GM19438 (cell line): ENCODE data around the gene SCP2.

Experiments used
- ATAC-seq: cut with Tn5 transposase; IDR thresholded peaks from one replicate; pipeline ENCODE4 v1.9.1; 2021; ENCODE audit warnings: low read depth; ENCODE audit not compliant: unreplicated experiment

SCP2 gene

DNA sequence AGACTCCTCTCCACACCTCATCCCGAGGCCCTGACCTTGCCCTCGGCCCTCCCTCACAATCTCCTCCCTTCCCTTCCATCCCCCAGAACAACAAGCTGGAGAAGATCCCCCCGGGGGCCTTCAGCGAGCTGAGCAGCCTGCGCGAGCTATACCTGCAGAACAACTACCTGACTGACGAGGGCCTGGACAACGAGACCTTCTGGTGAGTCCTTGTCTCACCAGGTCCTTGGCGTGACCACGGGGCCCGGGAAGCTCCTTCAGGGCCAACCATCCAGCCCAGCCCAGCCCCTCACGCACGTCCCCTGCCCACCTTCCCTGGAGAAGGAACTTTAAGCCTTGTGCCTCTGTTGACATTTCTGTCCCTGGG is 150.5 kb downstream of the SCP2 start:
- no peak for ATAC-seq

DNA sequence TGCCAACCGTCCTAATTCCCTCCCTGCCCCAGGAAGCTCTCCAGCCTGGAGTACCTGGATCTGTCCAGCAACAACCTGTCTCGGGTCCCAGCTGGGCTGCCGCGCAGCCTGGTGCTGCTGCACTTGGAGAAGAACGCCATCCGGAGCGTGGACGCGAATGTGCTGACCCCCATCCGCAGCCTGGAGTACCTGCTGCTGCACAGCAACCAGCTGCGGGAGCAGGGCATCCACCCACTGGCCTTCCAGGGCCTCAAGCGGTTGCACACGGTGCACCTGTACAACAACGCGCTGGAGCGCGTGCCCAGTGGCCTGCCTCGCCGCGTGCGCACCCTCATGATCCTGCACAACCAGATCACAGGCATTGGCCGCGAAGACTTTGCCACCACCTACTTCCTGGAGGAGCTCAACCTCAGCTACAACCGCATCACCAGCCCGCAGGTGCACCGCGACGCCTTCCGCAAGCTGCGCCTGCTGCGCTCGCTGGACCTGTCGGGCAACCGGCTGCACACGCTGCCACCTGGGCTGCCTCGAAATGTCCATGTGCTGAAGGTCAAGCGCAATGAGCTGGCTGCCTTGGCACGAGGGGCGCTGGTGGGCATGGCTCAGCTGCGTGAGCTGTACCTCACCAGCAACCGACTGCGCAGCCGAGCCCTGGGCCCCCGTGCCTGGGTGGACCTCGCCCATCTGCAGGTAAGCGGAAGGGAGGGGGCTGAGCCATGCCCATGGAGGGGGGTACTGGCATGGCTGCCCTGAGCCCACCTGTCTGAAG is 151.4 kb downstream of the SCP2 start:
- no peak for ATAC-seq

DNA sequence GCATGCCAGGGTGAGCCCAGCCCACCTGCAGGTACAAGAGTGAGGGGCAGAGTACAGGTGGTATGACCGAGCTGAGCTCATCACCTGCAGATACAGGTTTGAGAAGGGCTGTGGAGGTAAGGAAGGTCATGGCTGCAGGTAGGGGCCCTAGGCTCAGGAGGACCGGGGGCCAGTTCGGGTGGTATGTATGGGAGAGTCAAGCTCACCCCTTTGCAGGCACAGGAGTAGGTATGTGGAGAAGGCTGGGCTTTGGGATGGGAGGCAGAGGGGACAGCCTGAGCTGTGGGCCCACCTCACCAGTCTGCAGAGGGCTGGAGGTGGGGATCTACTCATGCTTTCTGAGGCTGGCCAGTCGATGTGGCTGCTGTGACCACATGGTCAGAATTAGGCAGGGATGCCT is 152.2 kb downstream of the SCP2 start:
- ATAC-seq: no peak

DNA sequence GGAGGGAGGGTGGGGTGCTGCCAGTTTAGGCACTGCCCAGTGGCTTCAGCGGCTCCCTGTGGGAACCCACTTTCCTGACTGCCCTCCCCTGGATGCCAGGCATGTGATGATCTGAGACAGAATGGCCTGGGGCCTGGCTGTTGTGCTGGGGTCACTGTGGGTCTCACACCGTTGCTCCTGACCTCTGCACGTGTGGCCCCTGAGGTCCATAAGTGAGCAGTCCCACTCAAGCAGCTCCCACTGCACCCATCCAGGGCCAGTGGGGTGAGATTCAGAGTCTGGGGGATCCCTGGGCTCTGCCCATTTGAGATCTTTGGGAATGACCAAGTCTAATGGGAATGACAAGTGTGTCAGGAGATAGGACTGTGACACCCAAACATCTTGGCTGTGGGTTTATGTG is 153.0 kb downstream of the SCP2 start:
- ATAC-seq: no peak

DNA sequence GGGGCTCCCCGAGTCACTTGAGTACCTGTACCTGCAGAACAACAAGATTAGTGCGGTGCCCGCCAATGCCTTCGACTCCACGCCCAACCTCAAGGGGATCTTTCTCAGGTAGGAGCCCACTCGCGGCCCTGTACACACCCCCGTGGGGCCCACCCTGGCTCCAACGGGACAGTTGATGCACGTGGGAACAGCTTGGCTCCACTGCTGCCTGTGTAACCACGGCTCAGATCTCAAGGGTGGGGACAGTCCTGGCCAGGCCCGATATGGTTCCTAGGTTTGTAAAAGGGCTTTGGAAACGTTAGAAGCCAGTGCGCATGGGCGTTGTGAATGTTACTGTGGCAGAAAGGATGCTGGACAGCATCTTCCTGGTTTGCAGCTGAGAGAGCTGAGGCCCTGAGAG is 153.7 kb downstream of the SCP2 start:
- ATAC-seq: no peak

DNA sequence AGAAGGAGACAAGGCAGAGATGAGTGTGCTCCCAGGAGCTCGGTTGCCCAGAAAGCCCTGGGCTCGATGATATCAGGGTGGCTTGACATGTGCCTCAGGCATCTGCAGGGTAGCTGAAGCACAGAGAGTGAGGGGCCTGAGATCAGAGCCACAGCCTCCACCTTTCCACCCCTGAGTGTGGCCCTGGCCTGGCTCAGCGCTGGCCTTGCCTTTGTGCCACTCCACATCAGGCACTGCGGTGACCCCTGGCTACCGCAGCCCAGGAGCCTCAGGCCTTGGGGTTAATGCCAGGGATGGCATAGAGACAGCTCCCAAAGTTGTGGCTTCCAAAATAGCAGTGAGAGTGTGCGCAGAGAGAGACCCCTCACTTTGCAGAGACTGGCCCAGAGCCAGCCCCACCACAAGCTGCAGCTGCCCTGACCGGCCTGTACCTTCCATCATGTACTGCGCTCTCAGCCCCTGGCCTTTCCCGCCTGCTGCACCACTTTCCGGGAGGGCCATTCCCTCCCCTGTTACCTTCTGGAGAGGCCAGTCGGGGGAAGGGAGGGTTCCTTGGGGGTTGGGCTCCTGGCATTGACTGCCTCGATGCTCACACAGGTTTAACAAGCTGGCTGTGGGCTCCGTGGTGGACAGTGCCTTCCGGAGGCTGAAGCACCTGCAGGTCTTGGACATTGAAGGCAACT is 154.4 kb downstream of the SCP2 start:
- no peak for ATAC-seq

DNA sequence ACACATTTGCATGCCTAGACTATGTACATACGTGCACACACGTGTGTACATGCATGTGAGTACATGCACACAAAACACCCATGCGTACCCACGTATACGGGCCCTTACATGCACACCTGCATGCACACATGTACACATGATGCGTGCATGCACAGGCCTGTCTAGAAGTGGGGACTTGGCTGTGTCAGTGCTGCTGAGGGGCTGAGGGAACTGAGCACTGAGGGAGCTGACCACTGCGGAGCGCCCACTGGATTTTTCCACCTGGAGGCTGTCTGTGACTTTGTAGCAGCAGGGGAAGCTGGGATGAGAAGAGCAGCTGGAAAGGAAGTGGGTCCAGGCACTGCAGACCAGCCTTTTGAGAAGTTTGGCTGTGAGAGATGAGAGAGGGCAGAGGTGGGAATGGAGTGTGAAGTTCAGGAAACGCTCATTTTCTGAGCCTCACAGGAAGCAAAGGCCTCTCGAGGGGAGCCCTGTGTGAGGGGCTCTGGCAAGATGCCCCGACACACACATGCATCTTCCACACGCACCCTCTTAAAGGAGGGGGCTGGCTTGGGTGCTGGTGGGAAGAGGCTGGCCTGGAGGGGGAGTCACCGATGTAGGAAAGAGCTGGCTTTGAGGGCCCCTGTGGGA is 155.9 kb downstream of the SCP2 start:
- ATAC-seq: no peak

DNA sequence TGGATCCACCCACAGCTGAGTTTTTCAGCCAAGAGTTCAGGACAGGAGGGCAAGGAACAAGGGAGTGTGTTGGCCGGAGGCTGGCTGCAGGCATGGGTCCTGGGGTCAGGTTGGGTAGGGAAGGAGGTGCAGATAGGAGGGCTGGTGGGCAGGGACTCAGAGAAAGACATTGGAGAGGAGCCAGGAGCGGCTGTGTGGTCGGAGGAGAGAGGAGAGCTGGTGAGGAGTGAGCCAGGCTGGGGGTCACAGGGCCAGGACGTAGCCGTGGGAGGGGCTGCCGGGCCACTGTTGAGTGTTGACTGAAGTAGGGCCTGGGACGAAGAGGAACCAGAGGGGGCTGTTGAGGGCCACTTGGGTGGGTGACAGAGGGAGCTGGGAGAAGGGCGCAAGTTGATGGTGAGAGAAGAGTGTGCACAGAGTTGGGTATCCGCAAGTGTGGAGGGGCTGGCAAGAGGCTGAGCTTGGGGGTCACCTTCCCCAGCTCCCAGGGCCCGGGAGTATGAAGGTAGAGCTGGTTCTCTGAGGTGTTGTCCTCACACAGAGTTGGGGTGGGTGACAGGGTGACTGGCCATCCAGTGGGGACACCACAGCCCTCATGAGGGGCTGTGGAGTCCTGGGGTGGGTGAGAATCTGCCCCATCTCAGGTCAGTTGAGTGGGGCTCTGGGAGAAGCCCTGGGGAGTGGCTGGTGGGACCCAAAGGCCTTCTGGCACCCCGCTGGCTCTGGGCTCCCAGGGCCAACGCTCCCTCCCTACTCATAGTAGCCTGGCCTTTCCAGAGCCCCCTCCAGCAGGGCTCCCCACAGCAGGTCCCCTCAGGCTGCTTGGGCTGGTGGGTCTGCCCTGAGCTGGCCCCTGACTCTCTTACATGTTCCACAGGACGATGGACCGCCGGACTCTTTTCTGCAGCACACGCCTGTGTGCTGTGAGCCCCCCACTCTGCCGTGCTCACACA is 156.8 kb downstream of the SCP2 start:
- no peak for ATAC-seq

DNA sequence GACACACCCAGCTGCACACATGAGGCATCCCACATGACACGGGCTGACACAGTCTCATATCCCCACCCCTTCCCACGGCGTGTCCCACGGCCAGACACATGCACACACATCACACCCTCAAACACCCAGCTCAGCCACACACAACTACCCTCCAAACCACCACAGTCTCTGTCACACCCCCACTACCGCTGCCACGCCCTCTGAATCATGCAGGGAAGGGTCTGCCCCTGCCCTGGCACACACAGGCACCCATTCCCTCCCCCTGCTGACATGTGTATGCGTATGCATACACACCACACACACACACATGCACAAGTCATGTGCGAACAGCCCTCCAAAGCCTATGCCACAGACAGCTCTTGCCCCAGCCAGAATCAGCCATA is 157.5 kb downstream of the SCP2 start:
- no peak for ATAC-seq

DNA sequence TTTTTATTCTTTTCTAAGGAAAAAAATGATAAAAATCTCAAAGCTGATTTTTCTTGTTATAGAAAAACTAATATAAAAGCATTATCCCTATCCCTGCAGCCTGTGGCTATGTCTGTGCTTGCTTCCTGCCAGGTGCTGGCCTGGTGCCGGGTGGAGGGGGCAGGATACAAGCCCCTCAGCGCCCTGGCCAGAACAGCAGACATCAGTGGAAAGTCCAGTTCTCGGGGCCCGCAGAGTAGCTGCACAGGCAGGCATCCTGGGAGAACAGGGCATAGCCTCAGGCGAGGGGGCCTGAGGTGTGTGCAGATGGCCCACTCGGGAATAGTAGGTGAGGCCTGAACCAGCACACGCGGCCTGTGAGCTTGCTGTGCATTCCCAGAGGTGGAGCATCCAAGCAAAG is 158.3 kb downstream of the SCP2 start:
- ATAC-seq: no peak

DNA sequence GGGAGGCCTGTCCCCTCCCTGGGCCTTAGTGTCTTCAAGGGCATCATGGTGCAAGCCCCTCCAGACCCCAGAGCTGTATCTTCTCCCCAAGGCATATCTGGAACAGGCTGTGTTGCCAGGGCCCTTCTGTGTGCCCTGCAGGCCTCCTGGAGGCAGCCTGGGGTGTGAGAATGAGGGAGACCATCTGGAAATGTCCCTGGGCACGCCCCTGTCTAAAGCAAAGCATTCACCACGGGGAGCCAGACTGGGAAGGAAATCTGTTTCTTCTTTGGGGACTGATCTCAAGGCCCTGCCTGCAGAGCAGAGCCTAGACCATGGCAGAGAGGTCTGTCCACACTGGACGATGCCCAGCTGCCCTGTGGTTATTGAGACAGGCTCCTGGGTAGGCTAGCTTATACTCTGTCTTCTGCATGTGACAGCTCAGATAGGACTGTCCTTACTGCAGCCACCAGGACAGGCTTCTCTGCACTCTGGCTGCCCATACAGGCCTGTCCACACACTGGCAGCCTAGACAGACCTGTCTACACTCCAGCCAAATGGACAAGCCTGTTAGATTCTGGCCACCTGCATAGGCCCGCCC is 159.5 kb downstream of the SCP2 start:
- no peak for ATAC-seq

DNA sequence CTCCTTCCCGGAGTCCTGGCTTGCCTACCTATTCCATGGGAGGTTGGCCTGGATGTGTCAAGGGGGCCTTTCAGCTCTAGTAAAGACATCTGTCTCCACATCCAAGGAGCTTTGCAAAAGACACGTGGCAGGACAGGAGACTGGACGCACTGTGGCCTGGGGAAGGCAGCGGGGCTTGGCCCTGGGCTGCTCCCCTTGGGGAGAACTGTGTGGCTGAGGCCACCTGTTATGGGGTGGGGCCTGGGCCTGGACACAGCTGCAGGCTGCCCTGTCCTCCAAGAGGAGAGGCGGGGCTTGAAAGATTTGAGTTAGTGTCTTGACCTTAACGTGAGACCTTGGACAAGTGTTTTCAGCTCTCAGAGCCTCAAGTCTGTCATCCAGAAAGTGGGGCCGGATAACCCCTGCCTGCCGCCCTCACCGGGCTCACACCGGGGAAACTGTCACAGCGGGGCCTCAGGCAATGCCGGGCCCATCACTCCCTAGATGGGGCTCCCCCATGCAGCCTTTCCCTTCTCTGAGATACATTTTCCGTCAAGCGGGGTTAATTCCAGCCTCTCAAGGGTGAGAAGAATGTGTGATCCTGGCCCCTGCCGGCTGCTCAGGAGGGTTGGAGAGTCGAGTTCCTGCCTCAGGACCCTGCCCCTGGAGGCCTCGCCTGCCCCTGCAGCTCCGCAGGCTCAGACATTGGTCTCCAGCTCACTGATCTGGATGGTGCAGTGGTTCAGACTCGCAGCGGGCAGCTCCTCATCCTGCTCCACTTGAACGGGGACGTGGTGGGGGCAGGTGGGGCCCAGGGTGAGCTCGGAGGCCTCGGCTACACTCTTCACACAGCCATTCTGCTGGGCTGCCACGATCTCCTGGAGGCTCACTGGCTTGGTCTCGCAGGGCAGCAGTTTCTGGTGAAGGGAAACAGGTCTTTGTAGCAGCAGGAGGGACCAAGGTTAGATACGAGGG is 160.5 kb downstream of the SCP2 start:
- no peak for ATAC-seq

DNA sequence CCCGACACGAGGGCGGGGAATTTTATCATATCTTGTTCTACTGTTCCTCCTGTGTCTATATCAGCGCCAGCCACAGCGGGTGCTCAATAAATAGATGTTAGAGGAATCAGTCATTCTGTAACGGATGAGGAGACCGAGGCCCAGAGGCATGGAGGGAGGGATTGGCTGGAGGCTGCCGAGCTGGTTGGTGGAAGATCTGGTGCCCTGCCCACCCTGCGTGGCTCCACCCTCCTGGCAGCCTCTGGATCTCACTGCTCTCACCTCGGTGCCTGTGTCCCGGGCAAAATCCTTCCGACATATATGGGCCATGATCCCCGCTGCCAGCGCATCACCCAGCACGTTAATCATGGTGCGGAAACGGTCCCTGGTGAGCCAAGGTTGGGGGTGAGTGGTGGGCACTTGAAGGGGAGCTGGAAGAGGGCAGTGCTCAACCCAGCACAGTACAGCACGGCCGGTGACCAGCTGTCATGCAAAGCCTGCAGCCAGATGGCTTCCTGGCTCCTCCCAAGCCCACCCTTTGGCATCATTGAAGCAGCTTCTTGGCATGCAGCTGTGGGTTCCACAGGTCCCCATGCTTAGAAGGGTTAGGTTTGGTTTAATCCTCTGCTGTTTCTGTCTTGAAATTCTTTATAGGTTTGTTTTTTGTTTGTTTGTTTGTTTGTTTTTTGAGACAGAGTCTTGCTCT is 161.7 kb downstream of the SCP2 start:
- ATAC-seq: no peak

DNA sequence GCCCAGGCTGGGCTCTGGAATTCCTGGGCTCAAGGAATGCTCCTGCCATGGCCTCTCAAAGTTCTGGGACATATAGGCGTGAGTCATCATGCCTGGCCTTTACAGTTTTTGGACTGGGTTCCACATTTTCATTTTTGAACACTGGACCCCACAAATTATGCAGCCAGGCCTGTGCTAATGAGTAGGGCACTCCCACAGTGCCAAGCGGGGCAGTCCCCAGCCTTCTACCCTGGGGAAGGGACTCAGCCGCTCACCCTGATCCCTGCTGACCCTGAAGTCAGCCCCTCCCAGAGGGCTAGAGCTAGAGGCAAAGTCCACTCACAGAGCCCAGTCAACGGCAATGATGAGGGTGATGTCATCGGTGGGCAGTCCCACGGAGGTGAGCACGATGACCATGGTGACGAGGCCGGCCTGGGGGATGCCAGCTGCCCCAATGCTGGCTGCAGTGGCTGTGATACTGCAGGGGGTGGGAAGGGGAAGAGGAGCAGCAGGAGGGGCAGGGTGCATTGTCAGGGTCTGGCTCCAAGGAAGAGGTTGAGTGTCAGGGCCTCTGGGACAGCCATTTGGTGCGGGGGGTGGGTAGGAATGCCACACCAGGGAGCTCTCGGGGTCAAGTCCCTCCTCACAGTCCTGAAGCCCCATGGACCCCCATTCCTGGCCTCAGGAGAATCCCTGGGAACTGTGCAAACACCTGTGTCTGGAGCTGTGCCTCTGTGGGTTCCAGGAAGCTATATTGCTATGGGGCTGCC is 162.6 kb downstream of the SCP2 start:
- no peak for ATAC-seq

DNA sequence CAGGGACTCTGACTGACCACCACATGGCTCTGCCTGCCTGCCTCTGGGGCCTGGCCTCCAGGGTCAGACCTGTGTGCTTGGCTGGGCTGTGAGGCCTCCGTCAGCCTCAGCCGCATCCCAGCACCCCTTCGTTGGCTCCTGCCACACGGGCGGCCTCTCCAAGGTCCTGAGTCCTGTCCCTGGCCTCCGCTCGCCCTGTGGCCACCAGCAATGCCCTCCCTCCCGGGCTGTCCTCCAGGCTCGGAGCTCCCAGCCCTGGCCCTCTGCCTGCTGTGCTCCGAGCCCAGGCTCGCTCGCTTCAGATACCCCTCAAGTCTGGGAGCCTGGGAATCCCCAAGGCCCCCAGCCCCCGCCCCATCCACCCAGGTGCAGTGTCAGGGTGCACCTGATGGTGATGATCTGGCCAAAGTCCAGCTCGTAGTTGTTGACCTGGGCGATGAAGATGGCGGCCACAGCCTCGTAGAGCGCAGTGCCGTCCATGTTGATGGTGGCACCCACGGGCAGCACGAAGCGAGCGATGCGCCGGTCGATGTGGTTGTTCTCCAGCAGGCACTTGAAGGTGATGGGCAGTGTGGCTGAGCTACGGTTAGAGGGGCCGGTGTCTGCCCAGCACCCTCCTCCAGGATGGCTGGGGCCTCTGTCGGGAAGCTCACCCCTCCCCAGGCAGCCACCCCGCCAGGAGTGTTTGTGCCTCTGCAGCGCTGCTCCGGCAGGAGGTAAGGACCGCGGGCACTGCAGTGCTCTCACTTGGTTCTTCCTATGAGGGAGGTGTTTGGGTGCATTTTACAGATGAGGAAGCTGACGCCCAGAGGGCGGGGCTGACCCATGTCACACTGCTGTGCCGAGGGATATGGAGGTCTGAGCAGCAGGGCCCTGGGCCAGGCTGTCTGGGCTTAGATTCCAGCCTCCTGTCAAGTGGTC is 163.4 kb downstream of the SCP2 start:
- no peak for ATAC-seq

DNA sequence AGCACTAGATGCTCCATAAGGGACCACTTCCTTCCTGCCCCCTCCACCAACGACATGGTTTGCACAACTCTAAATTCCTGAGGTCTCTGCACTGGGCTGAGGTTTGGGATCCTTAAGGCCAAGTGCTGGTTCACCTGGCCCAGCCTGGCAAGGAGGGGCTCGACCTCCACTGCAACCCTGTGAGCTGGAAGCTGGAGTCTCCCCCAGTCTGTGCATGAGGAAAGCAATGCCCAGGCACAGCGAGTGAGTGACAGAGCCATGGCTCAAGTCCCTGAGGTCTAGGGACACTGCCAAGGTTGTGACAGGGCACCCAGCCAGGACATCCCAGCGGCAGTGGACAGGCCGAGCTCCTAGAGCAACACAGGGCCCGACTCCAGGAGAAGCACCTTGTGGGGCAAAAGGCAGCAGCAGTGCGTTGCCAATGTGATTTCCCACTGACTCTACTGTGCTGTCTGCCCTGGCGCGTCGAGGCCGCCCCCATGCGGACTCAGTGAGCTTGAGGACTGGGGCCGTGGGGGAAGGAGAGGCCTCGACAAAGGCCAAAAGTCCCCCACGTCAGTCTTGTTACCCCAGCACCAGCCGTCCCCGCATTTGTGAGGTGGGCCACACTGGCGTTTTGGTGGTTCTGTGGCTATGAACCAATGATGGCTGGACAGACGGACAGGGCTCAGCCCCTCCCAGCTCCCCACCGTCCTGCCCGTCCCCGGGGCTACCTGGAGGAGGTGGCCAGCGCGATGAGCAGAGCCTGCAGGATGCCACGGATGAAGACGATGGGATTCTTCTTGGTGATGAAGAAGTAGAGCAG is 165.0 kb downstream of the SCP2 start:
- ATAC-seq: no peak
